SH-SY5Y (cell line): ENCODE measurements around the gene POU6F2.

ENCODE experiments used
- GATA2 ChIP-seq: IDR thresholded peaks from 2 replicates; pipeline ENCODE4 v1.6.1; 2011; ENCODE audit warnings: mild to moderate bottlenecking, low read depth, low read length
- GATA3 ChIP-seq: IDR thresholded peaks from 2 replicates; pipeline ENCODE4 v1.6.1; 2011; ENCODE audit warnings: low read depth, mild to moderate bottlenecking, low read length, moderate library complexity

GRCh38 chr7:39310699-39311098 is 333.0 kb downstream of the POU6F2 start:
- TF ChIP-seq GATA2 (no peak), GATA3 (no peak)
